ENCODE results near the gene NCKIPSD. TPM values are rescaled to one million over a fixed set of nuclear protein-coding genes. Genes with fewer than 3 reads are reported as not detected.

Gene NCKIPSD
- total RNA-seq, 6 experiments from 2014 or later = 6.8 to 27.3 (median 12.3) TPM

GRCh38 chr3:48711727-48712126 is 26.0 kb upstream of the NCKIPSD start:
- ATAC-seq (no peak), DNase-seq (no peak)
- H3K27me3 ChIP-seq = no peaks in the 10 kb centered on the region
- 83% methylated on average over 2 of the region's 2 CpGs for WGBS (ENCODE audit: insufficient coverage, low coverage, low lambda C conversion rate, missing lambda C conversion rate)
- TF ChIP-seq POLR2A (IDR thresholded peaks at IDR 0.05) = no peak
- no peak for TF ChIP-seq CTCF (IDR thresholded peaks at IDR 0.05)
- H3K4me3 ChIP-seq = no peak overlapping the region
- intact Hi-C loops (cut with DNase I) = no loop called here
- H3K36me3 ChIP-seq = peaks cover 0 to 20% (median 6%) of the 10 kb centered on the region in 4 donors
- H3K27ac ChIP-seq = no peak overlapping the region
- peaks cover 0 to 23% (median 3%) of the 10 kb centered on the region in 4 donors for H3K4me1 ChIP-seq
- no peaks in the 10 kb centered on the region for H3K9me3 ChIP-seq

GRCh38 chr3:48709051-48709461 is 23.3 kb upstream of the NCKIPSD start:
- peaks cover 0 to 5% (median 2%) of the 10 kb centered on the region in 4 donors for H3K4me1 ChIP-seq

GRCh38 chr3:48708481-48708889 is 22.8 kb upstream of the NCKIPSD start:
- TF ChIP-seq POLR2A (IDR thresholded peaks at IDR 0.05) = no peak
- TF ChIP-seq CTCF (IDR thresholded peaks at IDR 0.05) = no peak
- peaks cover 0 to 20% (median 9%) of the 10 kb centered on the region in 4 donors for H3K36me3 ChIP-seq
- H3K4me1 ChIP-seq = peaks cover 0 to 8% (median 2%) of the 10 kb centered on the region in 4 donors
- H3K27me3 ChIP-seq = no peaks in the 10 kb centered on the region
- ATAC-seq (no peak), DNase-seq (no peak)
- no peak overlapping the region for H3K4me3 ChIP-seq
- intact Hi-C loops (cut with DNase I) = no loop called here
- H3K9me3 ChIP-seq = no peaks in the 10 kb centered on the region
- 76% methylated on average over 2 of the region's 2 CpGs for WGBS (ENCODE audit: insufficient coverage, low coverage, low lambda C conversion rate, missing lambda C conversion rate)
- H3K27ac ChIP-seq = no peak overlapping the region

More at GRCh38 chr3:48709051-48709461, 23.3 kb upstream of the NCKIPSD start:
- H3K9me3 ChIP-seq = no peaks in the 10 kb centered on the region
- no peak overlapping the region for H3K4me3 ChIP-seq
- ATAC-seq (no peak), DNase-seq (no peak)
- intact Hi-C loops (cut with DNase I) = no loop called here
- H3K27me3 ChIP-seq = no peaks in the 10 kb centered on the region
- no peak for TF ChIP-seq POLR2A (IDR thresholded peaks at IDR 0.05)
- 61% methylated on average over 3 of the region's 7 CpGs for WGBS (ENCODE audit: insufficient coverage, low coverage, low lambda C conversion rate, missing lambda C conversion rate)
- peaks cover 0 to 20% (median 9%) of the 10 kb centered on the region in 4 donors for H3K36me3 ChIP-seq
- H3K27ac ChIP-seq = no peak overlapping the region

GRCh38 chr3:48707157-48707556 is 21.4 kb upstream of the NCKIPSD start:
- Histone ChIP-seq H3K27ac (no peak overlapping the region), H3K4me1 (peaks cover 0 to 5% (median 0%) of the 10 kb centered on the region in 4 donors), H3K27me3 (no peaks in the 10 kb centered on the region), H3K9me3 (no peaks in the 10 kb centered on the region), H3K36me3 (peaks cover 0 to 17% (median 6%) of the 10 kb centered on the region in 4 donors), H3K4me3 (no peak overlapping the region)
- intact Hi-C loops (cut with DNase I) = no loop called here
- ATAC-seq = no peak
- no peak for DNase-seq
- TF ChIP-seq CTCF (IDR thresholded peaks at IDR 0.05) (no peak), POLR2A (IDR thresholded peaks at IDR 0.05) (no peak)
- WGBS (ENCODE audit: insufficient coverage, low coverage, low lambda C conversion rate, missing lambda C conversion rate) = 82% methylated on average over 5 of the region's 5 CpGs

- TF ChIP-seq POLR2A (IDR thresholded peaks at IDR 0.05) (no peak), CTCF (IDR thresholded peaks at IDR 0.05) (no peak)
These were observed 16.7 kb upstream of the NCKIPSD start for GRCh38 chr3:48702320-48702920.

More at GRCh38 chr3:48702320-48702920, 16.7 kb upstream of the NCKIPSD start:
- 85% methylated on average over 6 of the region's 6 CpGs for WGBS (ENCODE audit: insufficient coverage, low coverage, low lambda C conversion rate, missing lambda C conversion rate)
- Histone ChIP-seq H3K36me3 (peaks cover 0 to 18% (median 4%) of the 10 kb centered on the region in 4 donors), H3K27ac (no peak overlapping the region), H3K27me3 (no peaks in the 10 kb centered on the region), H3K4me3 (no peak overlapping the region), H3K9me3 (no peaks in the 10 kb centered on the region), H3K4me1 (peaks cover 0 to 10% (median 0%) of the 10 kb centered on the region in 4 donors)
- no peak for DNase-seq
- intact Hi-C loops (cut with DNase I) = no loop called here
- no peak for ATAC-seq

All from right lobe of liver (tissue), 6 donors.